ENCODE results near the gene CLIC5.

Gene CLIC5

DNA sequence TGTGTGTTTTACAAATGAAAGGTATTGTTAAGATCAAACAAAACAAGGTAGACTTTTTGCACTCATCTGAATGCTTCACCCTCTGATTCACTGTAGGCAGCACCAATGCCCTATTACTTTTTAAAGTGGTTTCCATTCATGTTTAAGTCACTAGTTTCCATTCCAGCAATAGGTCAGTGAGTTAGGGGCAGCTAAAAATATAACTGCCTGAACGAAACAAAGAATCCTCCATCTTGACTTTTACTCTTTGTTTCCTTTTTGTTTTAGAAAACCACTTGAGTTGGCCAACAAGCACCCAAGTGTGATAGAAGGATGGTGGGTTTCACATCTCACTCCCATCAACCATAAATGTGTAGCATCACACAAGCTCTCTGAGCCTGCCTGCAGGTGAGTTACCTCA lies 25.5 kb downstream of the CLIC5 start:
- DNase-seq = no peak

DNA sequence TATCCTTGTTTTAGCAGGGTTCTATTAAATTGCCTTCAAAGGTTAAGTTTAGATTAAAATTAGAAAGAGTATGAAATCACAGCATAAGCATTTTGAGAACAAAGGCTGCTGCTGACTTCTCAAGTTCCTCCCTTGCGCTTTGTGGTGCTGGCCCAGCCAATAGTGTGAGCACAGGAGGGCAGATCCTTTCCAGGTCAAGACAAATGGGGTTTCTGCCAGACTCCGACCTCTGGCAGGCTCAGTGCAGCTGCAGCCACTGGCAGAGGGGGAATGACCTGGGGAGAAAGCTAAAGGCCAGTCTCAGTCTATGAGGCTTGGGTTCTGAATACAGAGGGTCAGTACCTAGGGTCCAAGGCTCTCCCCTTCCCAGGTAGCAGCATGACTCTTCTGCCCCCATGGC lies 27.0 kb downstream of the CLIC5 start:
- DNase-seq = no peak

DNA sequence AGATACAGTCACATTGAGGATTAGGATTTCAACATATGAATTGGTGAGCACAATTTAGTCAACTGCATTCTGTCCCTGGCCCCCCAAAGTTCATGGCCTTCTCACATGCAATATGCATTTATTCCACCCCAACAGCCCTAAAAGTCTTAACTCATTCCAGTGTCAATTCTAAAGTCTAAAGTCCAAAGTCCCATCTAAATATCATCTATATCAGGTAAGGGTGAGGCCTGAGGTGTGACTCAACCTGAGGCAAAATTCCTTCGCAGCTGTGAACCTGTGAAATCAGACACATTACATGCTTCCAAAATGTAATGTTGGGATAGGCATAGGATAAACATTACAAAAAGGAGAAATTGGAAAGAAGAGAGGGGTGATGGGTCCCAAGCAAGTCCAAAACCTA lies 27.8 kb downstream of the CLIC5 start:
- DNase-seq = no peak

DNA sequence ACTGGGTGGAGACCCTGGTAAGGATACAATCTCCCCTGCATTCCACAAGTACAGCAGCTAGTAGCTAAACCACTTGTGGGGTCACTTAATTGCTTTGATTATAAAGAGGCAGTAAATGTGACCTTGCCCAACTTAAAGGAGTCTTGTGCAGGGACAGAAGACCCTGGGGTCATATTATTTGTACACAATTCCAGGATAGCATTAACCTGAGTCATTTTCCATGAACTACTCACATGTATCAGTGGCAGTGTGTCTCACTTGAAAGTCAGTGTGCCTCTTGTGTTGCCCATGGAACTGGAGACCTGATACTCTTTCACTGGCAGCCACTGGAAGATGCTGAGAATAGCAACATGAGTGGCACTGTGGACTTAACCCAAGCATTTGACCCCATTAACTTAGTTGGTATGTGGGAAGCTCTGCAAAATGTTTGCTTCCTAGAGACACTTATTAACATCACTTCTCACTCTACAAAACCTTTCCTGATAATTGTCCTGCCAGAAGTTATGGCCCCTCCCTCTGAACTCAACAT lies 28.9 kb downstream of the CLIC5 start:
- no peak for DNase-seq

DNA sequence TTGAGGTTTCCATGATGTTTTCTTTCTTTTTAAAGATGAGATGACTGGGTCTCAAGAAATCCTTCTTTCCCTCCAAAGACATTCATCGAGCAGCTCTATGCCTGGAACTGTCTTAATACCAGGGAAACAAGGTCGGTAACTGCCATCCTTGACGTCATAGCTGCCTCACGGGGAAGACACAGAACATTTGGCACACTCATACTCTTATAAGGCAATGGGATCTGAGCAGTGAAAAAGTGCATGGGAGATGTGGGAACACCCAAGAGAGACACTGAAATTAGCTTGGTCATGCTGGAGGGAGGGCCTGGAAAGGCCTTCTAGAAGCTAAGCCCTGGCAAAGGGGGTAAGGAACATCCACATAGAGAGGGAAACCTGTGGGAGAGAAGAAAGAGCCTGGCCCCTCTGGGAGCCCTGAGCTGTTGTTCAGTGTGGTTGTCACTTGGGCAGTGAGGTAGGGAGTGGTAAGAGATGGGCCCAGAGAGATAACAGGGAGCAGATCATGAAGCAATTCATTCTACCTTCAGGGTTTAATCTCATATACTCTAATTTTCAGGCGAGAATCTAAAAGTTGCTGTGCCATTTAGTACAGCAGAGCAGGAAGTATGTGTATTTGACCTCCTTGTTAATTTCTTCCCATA lies 30.8 kb downstream of the CLIC5 start:
- no peak for DNase-seq

DNA sequence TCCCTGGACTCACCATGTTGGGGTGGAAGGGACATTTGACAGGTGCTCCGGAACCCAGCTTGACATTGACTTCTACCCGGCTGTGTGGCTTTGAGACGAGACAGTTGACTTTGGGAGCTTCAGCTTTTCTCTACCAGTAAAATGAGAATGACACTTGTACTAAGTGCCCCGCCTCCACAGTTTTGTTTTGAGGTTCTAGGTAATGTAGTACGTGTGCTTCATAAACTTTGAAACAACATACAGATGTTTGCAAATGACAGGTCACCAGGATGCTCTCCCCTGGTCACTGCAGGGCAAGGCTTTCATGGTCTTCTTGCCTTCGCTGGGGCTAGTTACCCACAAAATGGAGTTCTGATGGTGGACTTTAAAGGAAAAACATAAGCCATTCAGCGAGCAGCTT lies 31.3 kb downstream of the CLIC5 start:
- no peak for DNase-seq

DNA sequence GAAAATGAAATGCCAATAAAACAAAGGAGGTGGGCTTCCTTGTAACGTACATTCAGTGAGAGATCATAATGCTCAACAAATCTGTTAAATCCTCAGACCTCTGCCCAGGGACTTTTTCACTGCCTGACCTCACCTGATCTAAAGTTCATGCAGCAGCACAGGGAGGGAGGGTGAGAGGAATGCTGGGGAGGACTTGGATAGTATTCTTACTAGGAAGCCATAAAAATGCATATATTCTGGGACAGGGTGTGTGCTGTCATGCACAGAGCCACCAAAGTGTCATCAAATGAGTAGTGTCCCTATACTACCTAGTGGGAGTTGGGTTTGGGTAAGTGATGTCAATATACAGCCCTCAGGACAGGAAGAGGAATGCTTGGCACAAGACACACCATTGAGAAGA lies 32.6 kb downstream of the CLIC5 start:
- no peak for DNase-seq

DNA sequence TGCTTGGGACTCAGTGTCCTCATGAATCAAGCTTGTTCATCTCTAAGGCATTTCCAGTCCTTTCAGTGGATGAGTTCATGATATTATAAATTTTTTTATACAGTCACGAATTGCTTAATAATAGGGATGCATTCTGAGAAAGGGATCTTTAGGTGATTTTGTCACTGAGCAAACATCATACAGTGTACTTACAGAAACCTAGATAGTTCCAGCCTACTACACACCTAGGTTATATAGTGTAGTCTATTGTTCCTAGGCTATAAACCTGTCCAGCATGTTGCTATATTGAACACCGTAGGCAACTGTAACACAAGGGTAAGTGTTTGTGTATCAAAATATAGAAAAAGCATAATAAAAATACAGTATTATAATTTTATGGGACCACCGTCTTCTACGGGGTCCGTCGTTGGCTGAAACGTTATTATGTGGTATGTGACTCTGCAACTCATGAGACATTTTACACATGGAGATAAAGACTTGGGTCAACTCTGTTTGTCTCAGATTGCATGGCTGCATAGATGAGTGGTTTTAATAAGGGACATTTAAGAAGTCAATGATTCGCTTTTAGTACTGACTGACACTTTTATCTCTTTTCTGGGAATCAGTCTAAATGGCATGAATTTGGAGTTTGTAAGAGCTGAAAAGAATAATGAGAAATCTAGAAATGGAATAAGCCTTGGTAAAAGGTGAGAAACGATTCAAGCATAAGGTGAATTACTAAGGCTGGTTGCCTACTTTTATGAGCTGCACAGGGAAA lies 33.2 kb downstream of the CLIC5 start:
- DNase-seq = no peak

DNA sequence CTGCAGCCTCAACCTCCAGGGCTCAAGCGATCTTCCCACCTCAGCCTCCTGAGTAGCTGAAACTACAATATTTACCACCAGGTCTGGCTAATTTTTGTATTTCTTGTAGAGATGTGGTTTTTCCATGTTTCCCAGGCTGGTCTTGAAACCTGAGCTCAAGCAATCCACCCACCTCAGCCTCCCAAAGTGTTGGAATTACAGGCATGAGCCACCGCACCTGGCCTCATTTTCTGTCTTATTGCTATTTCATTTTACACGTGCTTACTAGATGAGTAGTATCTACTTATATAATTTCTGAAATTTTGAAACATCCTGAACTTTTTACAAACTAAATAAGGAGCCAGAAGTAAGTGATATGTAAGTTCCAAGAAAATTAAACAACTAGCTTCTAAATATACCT lies 34.6 kb downstream of the CLIC5 start:
- DNase-seq = no peak

DNA sequence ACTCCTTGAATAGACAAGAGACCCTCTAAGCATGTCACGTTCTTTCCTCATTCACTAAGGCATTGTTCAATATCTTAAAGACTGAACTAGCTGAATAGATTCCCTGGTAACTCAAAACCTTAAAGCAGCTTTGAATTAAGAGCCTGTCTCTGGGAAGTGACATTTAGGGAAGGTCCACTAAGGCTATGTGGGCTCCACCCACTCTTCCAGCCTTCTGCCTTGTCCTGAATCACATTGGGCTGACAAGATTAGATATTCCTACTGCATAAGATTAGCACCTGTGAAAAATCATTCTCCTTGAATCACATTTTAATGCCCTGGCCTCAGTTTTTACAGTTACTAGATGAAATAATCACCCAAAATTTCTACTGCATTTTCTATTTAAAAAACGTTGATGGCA lies 36.3 kb downstream of the CLIC5 start:
- no peak for DNase-seq

DNA sequence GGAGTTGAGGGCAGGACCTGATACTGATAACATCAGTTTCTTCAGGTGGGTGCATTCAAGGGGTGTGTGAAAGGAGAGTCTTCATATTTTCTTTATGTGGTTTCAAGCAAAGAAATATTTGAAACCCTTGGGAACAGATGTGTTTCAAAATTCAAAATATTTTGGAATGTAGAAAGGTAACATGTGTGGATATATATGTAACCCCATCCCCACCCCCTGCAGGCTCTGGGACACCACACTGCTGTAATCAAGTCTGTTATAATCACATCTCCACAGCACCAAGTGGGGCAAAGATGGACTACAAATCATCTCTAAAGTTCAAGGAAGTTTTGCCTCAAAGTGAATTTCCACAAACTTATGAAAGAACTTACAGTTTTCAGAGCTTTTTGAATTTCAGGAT lies 41.1 kb downstream of the CLIC5 start:
- no peak for DNase-seq

DNA sequence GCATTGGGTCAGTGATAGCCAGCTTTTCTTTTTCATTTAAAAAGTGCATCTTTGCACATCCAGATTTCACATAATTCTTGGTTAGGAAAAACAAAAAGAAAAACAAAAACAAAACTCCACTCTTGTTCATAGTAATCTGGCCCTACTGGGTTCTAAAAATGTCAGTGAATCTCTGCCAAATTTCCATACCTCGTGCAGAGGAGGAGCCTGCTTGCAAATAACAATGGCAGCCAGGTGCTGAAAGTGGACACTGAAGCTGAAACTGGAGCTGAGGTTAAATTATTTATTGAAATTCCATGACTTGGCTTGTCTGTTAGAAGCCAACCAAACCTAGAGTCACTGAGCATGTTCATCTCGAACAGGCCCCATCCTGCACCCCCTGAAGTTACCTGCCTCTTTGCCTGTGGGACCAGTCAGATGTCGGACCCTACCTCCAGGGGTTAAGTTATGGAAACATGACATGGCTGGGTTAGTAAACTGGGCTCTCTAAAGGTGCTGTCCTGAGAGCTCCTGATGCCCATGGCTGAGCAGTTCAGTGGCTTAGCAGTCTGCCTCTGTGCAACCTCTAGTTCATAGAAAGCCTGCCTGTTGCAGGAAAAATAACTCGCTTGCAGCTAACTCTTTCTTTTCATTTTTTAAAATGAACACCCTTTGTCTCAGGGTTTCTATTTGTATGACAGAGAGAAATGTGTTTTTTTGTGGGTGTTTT lies 42.7 kb downstream of the CLIC5 start:
- no peak for DNase-seq

DNA sequence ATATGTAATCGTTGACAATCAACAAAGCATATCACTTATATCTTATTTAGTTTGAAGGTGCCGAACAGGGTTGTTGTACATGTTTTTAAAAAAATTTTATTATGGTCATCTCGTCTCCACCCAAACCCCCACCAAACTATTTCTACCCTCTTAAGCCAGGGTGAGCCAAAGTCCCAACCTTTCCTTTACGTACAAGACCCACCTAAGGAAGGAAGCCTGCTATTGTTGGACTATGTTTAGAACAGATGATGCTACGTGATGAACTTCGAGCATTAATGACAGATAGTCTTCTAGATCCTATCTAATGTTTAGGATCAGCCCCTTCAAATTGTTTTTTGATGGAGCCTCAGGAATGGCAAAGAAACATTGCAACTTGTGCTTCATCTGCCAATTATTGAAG lies 44.4 kb downstream of the CLIC5 start:
- DNase-seq = no peak

DNA sequence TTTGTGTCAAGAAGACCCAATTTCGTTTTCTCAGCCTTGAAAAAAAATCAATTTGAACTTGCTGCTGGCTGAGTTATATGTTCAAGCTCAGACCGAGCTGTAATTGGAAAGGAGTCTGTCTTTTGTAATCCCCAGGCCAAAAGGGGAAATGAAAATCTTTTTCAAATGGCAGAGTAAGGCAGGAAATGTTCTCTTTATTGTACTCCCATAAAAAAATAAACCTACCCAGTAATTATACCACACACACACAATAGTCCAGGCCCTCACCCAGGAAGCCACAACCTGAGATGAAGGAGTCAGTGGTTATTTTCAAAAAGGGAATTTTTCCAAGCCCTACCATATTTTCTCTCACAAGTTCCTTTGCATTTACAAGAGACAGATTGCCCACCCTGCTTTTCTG lies 45.3 kb downstream of the CLIC5 start:
- DNase-seq = no peak

DNA sequence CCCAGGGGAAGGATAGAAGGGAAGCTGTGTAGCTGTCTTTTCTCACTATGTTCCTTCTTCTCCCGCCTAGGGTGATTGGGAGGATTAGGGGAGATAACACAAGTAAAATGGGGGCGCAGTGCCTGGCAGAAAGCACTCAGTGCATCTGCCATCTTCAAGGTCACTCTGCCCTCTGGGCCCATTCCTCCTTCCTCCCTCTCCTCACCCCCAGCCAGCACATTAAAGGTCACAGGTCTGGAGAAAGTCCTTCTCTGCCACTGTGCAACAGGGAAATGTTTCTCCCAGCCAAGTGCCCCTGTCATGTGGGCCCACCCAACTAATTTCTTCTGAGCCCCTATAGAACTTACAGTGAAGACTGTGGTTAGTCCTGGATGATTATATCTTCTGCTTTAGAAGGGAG lies 45.8 kb downstream of the CLIC5 start:
- DNase-seq = no peak

DNA sequence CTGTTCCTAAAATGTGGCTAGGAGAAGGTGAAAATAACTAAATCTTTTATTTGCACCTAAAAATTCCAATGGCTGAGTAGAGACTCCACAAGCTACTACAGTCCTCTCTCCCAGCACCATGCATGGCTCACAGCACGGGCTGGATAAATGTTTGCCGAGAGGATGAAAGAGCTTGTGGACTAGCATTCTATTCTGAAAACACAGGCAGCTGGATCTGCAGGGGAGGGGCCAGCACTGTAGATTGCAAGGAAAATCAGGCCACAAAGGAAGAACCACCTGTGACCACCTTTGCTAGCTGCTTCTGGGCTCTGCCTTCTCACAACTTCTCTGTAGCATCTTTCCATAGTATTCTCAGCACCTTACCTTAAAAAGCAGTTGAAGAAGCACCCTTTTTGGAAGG lies 46.6 kb downstream of the CLIC5 start:
- DNase-seq = no peak

DNA sequence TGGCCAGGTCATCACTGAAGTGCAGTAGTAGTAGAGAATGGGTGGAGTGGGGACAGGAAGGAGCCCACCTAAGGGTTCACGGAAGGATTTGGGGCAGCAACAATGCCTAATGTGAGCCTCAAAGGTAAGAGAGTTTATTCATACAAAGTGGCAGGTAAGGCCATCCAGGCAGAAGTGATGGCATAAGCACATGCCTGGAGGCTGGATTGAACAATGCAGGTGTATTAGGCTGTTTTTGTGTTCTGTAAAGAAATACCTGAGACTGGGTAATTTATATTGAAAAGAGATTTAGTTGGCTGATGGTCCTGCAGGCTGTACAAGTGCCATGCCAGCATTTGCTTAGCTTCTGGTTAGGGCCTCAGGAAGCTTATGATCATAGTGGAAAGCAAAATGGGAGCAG lies 48.3 kb downstream of the CLIC5 start:
- DNase-seq = no peak

DNA sequence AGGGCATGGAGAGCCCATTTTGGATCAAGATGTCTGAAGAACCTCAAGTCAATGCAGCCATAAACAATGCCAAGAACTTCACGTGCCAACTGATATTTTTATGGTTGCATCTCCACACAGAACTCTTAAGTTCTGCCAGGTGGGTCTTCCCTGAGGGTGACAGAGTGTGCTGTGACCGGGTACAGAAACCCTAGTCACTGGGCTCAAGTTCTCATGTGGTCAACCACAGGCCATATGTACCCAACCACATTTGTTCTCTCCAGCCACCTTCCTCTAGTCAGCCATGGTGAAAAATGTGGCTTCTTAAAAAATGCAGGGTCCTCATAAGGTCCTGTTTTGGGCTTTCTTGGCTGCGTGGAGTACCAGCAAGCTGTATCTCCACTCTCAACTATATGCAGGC lies 48.9 kb downstream of the CLIC5 start:
- no peak for DNase-seq

DNA sequence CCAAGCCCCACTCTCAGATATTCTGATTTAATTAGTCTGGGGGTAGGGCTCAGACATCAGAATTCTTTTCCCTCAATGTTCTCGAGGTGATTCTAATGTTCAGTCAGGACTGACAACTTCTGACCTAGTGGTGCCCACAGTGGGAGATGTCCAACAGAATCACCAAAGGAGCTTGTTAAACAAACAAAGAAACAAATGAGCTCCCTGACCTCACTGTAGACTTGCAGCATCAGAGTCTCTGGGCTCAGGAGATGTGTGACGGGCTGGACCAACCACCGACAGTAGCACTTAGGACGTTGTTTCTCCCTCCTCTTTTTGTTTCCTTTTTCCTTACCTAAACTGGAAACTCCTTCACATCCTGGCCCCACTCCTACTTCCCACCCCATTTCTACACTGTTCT lies 49.3 kb downstream of the CLIC5 start:
- no peak for DNase-seq

DNA sequence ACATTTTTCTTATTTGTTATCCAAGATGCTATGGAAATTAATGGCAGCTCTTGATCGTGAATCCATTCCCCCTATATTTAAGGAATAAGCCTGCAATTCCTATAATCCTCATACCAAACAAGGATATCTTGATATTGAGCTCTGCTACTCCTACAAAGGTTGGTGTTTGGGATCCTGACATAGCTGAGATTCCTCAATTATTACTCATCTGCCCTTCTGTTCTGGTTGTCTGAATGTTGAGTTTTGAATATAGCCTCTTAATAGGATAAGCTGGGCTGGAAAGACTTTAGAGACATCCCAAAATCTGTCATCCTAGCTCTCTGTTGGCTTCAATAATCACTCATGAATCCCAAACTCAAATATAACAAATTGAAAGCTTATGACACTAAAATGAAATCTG lies 49.9 kb downstream of the CLIC5 start:
- DNase-seq = no peak

DNA sequence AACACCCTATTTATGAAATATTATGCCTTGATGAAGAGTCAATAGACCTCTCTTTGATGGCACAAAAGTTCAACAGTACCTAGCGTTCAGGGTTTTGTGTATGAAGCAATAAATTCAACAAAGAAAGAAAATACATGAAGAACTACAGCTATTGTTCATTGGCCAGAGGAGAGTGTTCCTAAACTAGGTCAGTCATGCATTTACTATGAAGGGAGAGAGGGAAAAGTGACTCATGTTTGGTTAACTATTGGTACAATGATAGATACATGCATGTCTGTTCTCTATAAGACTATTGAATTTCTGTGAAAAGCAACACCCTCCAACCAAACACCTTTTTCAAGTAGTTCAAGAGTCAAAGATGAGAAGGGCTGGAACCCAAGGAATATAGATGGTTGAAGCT lies 50.7 kb downstream of the CLIC5 start:
- no peak for DNase-seq

DNA sequence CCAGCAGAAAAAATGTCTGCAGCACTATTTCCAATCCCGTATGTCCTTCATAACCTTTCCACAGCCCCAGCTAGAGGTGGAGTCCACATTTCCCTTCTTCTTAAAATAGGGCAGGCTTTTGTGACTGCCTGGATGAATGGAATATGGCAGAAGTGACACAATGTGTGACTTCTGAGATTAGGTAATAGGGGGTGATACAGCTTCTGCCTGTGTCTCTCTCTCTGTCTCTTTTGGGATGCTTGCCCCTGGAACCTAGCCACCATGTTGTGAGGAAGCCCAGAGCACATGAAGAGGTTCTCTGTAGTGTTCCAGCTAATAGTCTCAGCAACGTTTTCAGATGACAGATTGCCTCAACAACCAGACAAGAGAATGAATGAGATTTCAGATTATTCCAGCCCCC lies 51.4 kb downstream of the CLIC5 start:
- no peak for DNase-seq

DNA sequence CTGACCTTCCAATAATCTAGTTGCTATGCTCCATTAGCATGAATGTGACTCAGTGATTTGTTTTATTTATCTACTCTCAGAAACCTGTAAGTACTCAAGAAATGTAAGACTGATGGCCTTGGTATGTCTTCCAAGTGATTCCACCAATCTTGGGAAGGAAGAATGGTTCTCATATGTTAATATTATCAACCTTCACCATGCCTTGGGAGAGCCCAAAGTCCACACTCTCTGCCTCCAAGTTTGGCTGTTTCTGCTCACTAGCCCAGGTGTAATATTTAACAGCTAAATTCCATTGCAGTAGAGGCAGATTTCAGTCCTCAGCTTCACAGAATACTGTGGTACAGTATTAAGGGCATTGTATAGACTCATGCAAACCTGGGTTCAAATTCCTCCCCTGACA lies 51.8 kb downstream of the CLIC5 start:
- DNase-seq = no peak

DNA sequence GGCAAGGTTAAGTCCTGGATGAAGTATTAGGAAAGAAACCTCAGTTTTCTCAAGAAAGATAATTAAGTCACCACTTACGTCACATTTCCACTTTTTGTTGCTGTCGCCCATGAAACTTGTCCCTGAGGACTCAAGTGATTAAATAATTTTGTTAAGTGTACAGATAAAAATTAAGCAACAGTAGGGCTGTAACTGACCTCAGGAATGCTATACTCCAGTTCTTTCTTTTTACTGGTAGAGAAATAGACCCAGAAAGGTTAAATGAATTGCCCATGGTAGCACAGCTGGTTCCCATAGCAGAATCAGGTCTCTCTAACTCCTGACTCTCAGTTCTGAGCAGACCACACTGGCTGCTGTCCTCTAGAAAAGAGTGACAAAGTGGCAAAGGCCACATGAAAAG lies 54.5 kb downstream of the CLIC5 start:
- DNase-seq = no peak

Measured in stimulated activated CD4-positive, alpha-beta T cell treated with anti-CD3 and anti-CD28 coated beads, Interleukin-1b, Interleukin-23, amount 100 ng/mL, for 48 hours (primary cell).